ENCODE data around the gene KRTAP5-11.
"Not testable (repeated sequence)": the region's sequence is repeated elsewhere in the genome, so short reads cannot be mapped to it uniquely, and the experiment has no call there.

KRTAP5-11 gene

DNA sequence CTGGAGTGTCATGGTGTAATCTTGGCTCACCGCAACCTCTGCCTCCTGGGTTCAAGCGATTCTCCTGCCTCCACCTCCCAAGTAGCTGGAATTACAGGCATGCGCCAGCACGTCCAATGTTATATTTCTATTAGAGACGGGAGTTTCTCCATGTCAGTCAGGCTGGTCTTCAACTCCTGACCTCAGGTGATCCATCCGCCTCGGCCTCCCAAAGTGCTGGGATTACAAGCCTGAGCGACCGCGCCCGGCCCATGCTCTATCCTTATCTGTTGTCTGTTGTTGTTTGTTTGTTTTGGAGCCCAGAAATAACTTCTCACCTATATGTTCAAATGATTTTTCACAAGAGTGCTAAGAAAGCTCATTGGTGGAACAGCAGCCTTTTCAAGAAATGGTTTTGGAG is 40.6 kb upstream of the KRTAP5-11 start:
- H2AK5ac ChIP-seq (ENCODE audit: low read length, severe bottlenecking); H2BK15ac ChIP-seq (ENCODE audit: low read depth, poor library complexity, severe bottlenecking); H3K4me3 ChIP-seq (ENCODE audit: insufficient read depth in 1 of 2, low read depth in 1 of 2, low read length in 2 of 2); H3K4ac ChIP-seq (ENCODE audit: low read depth in 1 of 2, low read length in 2 of 2); H4K91ac ChIP-seq (ENCODE audit: low read length); H3K14ac ChIP-seq (ENCODE audit: low read length in 2 of 2); H3K18ac ChIP-seq (ENCODE audit: low read depth in 1 of 2, low read length in 2 of 2); H3K9ac ChIP-seq (ENCODE audit: low read length); H3K36me3 ChIP-seq (ENCODE audit: control insufficient read depth in 1 of 2, insufficient read depth in 2 of 2, low read depth in 1 of 2, low read length in 2 of 2); H2AFZ ChIP-seq (ENCODE audit: low read depth, low read length); H2BK5ac ChIP-seq (ENCODE audit: low read depth, low read length, poor library complexity, severe bottlenecking); DNase-seq; H2BK12ac ChIP-seq (ENCODE audit: low read length in 2 of 2); H2BK120ac ChIP-seq (ENCODE audit: low read depth, low read length); H3K23ac ChIP-seq (ENCODE audit: low read length in 2 of 2); H4K8ac ChIP-seq (ENCODE audit: low read length); H3K27ac ChIP-seq (ENCODE audit: low read length, poor library complexity, severe bottlenecking); H3K79me1 ChIP-seq (replicated peaks; ENCODE audit: low read length, poor library complexity, severe bottlenecking); H3K4me1 ChIP-seq (ENCODE audit: control insufficient read depth, insufficient read depth, low read depth, low read length); H3K4me2 ChIP-seq (ENCODE audit: low read length, poor library complexity, severe bottlenecking); H3K27me3 ChIP-seq (ENCODE audit: control insufficient read depth in 1 of 2, insufficient read depth in 1 of 2, low read length in 2 of 2); H3K9me3 ChIP-seq (ENCODE audit: control insufficient read depth, low read length): not testable (repeated sequence)
- WGBS = 91% methylated on average over 7 of the region's 11 CpGs

GRCh38 chr11:71622561-71622960 is 39.9 kb upstream of the KRTAP5-11 start:
- not testable (repeated sequence) for H2AFZ ChIP-seq (ENCODE audit: low read depth, low read length); H3K4me1 ChIP-seq (ENCODE audit: control insufficient read depth, insufficient read depth, low read depth, low read length); H3K4ac ChIP-seq (ENCODE audit: low read depth in 1 of 2, low read length in 2 of 2); H3K4me3 ChIP-seq (ENCODE audit: insufficient read depth in 1 of 2, low read depth in 1 of 2, low read length in 2 of 2); DNase-seq; H3K18ac ChIP-seq (ENCODE audit: low read depth in 1 of 2, low read length in 2 of 2); H3K27me3 ChIP-seq (ENCODE audit: control insufficient read depth in 1 of 2, insufficient read depth in 1 of 2, low read length in 2 of 2); H3K4me2 ChIP-seq (ENCODE audit: low read length, poor library complexity, severe bottlenecking); H2AK5ac ChIP-seq (ENCODE audit: low read length, severe bottlenecking); H3K14ac ChIP-seq (ENCODE audit: low read length in 2 of 2); H3K36me3 ChIP-seq (ENCODE audit: control insufficient read depth in 1 of 2, insufficient read depth in 2 of 2, low read depth in 1 of 2, low read length in 2 of 2); H2BK12ac ChIP-seq (ENCODE audit: low read length in 2 of 2); H4K8ac ChIP-seq (ENCODE audit: low read length); H2BK15ac ChIP-seq (ENCODE audit: low read depth, poor library complexity, severe bottlenecking); H2BK120ac ChIP-seq (ENCODE audit: low read depth, low read length); H2BK5ac ChIP-seq (ENCODE audit: low read depth, low read length, poor library complexity, severe bottlenecking); H3K79me1 ChIP-seq (replicated peaks; ENCODE audit: low read length, poor library complexity, severe bottlenecking); H4K91ac ChIP-seq (ENCODE audit: low read length); H3K9me3 ChIP-seq (ENCODE audit: control insufficient read depth, low read length); H3K9ac ChIP-seq (ENCODE audit: low read length); H3K27ac ChIP-seq (ENCODE audit: low read length, poor library complexity, severe bottlenecking); H3K23ac ChIP-seq (ENCODE audit: low read length in 2 of 2)
- WGBS = 85% methylated on average over 11 of the region's 14 CpGs

DNA sequence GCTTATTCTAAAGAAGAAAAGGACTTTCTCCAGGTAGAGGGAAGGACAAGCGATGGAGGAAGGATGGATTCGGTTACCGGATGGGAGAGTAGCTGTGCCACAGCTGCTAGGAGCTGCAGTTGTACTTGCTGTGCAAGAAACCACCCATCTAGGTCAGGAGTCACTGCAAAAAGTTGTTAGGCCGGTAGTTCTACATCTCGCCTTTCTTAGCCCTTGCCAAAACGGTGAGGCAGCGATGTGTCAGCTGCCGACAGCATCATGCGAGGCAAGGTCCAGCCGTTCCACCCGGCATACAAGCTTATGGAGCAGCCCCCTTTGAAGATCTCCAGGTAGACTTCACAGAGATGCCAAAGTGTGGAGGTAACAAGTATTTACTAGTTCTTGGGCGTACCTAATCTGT is 32.3 kb upstream of the KRTAP5-11 start:
- not testable (repeated sequence) for H2AK5ac ChIP-seq (ENCODE audit: low read length, severe bottlenecking); H3K27me3 ChIP-seq (ENCODE audit: control insufficient read depth in 1 of 2, insufficient read depth in 1 of 2, low read length in 2 of 2); H2BK5ac ChIP-seq (ENCODE audit: low read depth, low read length, poor library complexity, severe bottlenecking); H3K4me1 ChIP-seq (ENCODE audit: control insufficient read depth, insufficient read depth, low read depth, low read length); H3K4ac ChIP-seq (ENCODE audit: low read depth in 1 of 2, low read length in 2 of 2); H3K23ac ChIP-seq (ENCODE audit: low read length in 2 of 2); H3K79me1 ChIP-seq (replicated peaks; ENCODE audit: low read length, poor library complexity, severe bottlenecking); H4K91ac ChIP-seq (ENCODE audit: low read length); DNase-seq; H2BK12ac ChIP-seq (ENCODE audit: low read length in 2 of 2); H2AFZ ChIP-seq (ENCODE audit: low read depth, low read length); H2BK120ac ChIP-seq (ENCODE audit: low read depth, low read length); H3K9ac ChIP-seq (ENCODE audit: low read length); H3K18ac ChIP-seq (ENCODE audit: low read depth in 1 of 2, low read length in 2 of 2); H4K8ac ChIP-seq (ENCODE audit: low read length); H3K4me2 ChIP-seq (ENCODE audit: low read length, poor library complexity, severe bottlenecking); H3K27ac ChIP-seq (ENCODE audit: low read length, poor library complexity, severe bottlenecking); H3K14ac ChIP-seq (ENCODE audit: low read length in 2 of 2); H3K4me3 ChIP-seq (ENCODE audit: insufficient read depth in 1 of 2, low read depth in 1 of 2, low read length in 2 of 2); H2BK15ac ChIP-seq (ENCODE audit: low read depth, poor library complexity, severe bottlenecking); H3K36me3 ChIP-seq (ENCODE audit: control insufficient read depth in 1 of 2, insufficient read depth in 2 of 2, low read depth in 1 of 2, low read length in 2 of 2); H3K9me3 ChIP-seq (ENCODE audit: control insufficient read depth, low read length)
- 82% methylated on average over 11 of the region's 12 CpGs for WGBS

DNA sequence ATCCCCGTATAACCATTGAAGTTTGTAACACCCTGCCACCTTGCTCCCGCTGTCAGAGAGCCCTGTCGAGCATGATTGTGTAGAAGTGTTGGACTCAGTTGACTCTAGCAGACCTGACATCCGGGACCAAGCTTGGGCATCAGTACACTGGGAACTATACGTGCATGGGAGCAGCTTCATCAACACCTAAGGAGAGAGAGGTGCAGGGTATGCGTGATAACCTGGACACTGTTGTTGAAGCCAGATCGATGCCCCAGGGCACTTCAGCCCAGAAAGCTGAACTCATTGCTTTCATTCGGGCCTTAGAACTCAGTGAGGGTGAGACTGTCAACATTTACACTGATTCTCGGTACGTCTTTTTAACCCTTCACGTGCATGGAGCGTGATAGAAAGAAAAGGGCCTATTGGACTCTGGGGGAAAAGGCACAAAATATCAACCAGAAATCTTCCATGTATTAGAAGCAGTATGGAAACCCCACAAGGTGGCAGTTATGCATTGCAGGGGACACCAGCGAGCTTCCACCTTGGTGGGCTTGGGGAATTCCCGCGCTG is 31.8 kb upstream of the KRTAP5-11 start:
- not testable (repeated sequence) for H4K8ac ChIP-seq (ENCODE audit: low read length); H3K27me3 ChIP-seq (ENCODE audit: control insufficient read depth in 1 of 2, insufficient read depth in 1 of 2, low read length in 2 of 2); H3K27ac ChIP-seq (ENCODE audit: low read length, poor library complexity, severe bottlenecking); H2BK15ac ChIP-seq (ENCODE audit: low read depth, poor library complexity, severe bottlenecking); H3K9me3 ChIP-seq (ENCODE audit: control insufficient read depth, low read length); H3K4ac ChIP-seq (ENCODE audit: low read depth in 1 of 2, low read length in 2 of 2); H3K18ac ChIP-seq (ENCODE audit: low read depth in 1 of 2, low read length in 2 of 2); H2AFZ ChIP-seq (ENCODE audit: low read depth, low read length); H3K36me3 ChIP-seq (ENCODE audit: control insufficient read depth in 1 of 2, insufficient read depth in 2 of 2, low read depth in 1 of 2, low read length in 2 of 2); H2AK5ac ChIP-seq (ENCODE audit: low read length, severe bottlenecking); H3K23ac ChIP-seq (ENCODE audit: low read length in 2 of 2); H3K4me2 ChIP-seq (ENCODE audit: low read length, poor library complexity, severe bottlenecking); H3K9ac ChIP-seq (ENCODE audit: low read length); H2BK12ac ChIP-seq (ENCODE audit: low read length in 2 of 2); H2BK120ac ChIP-seq (ENCODE audit: low read depth, low read length); H3K4me3 ChIP-seq (ENCODE audit: insufficient read depth in 1 of 2, low read depth in 1 of 2, low read length in 2 of 2); H3K14ac ChIP-seq (ENCODE audit: low read length in 2 of 2); DNase-seq; H4K91ac ChIP-seq (ENCODE audit: low read length); H3K79me1 ChIP-seq (replicated peaks; ENCODE audit: low read length, poor library complexity, severe bottlenecking); H3K4me1 ChIP-seq (ENCODE audit: control insufficient read depth, insufficient read depth, low read depth, low read length); H2BK5ac ChIP-seq (ENCODE audit: low read depth, low read length, poor library complexity, severe bottlenecking)
- 68% methylated on average over 11 of the region's 15 CpGs for WGBS
